Measurements from ENCODE around the gene CHCHD6. TPM values are rescaled to one million over a fixed set of nuclear protein-coding genes. Genes with fewer than 3 reads are reported as not detected.

CHCHD6 gene
- total RNA-seq, 1 experiment from 2014 or later, result 33.0 TPM

DNA sequence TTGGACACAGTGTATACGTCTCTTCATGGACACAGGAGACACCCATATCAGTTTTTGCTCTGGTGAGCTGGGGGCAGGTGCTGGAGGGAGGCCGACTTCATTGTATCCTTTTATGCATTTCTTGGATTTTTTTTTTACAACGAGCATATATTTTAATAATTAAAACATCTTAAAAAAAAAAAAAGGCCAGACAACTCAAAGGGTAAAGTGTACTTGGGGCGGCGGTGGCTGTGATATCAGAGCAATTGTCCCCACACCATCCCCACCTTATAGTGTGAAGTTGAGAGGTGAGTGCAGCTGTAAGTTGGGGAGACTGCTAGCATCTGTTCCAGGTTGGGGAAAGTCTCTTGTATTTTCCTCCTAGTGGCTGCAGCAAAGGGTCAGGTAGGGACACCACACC, 266.9 kb downstream of the CHCHD6 start:
- POLR2A ChIA-PET (ENCODE audit: unreplicated experiment), result no interaction called here
- CTCF ChIA-PET, result no interaction called here

GRCh38 chr3:126971891-126972351, 267.9 kb downstream of the CHCHD6 start:
- Histone ChIP-seq H3K9me2 (replicated peaks; ENCODE audit: low read length) (no peaks in the 10 kb centered on the region), H2AFZ (ENCODE audit: low read length) (no peak overlapping the region), H3K9ac (ENCODE audit: low read length) (no peak overlapping the region), H4K20me1 (ENCODE audit: low read length) (no peaks in the 10 kb centered on the region), H3F3A (ENCODE audit: low read length, unreplicated experiment) (no peaks in the 10 kb centered on the region), H3K4me2 (ENCODE audit: low read length) (no peak overlapping the region), H3K79me2 (ENCODE audit: low read length) (no peaks in the 10 kb centered on the region), H3K9me3 (ENCODE audit: low read length) (peaks cover 4% of the 10 kb centered on the region; the same call in 1 of the 2 replicates), H3K27ac (ENCODE audit: low read length) (no peak overlapping the region), H3K27me3 (ENCODE audit: low read length) (no peaks in the 10 kb centered on the region), H3K36me3 (ENCODE audit: low read depth, low read length) (no peaks in the 10 kb centered on the region), H3K4me3 (ENCODE audit: low read length) (no peak overlapping the region), H3K4me1 (ENCODE audit: insufficient read depth, low read length) (no peaks in the 10 kb centered on the region)
- DNase-seq, result no peak
- no TSS peak for BruUV-seq (replicated peaks)
- ChIA-PET POLR2A (ENCODE audit: unreplicated experiment) (no interaction called here), CTCF (no interaction called here)
- intact Hi-C loops (cut with micrococcal nuclease), result no loop called here
- no peak for ATAC-seq
- TF ChIP-seq, protein P1, sequence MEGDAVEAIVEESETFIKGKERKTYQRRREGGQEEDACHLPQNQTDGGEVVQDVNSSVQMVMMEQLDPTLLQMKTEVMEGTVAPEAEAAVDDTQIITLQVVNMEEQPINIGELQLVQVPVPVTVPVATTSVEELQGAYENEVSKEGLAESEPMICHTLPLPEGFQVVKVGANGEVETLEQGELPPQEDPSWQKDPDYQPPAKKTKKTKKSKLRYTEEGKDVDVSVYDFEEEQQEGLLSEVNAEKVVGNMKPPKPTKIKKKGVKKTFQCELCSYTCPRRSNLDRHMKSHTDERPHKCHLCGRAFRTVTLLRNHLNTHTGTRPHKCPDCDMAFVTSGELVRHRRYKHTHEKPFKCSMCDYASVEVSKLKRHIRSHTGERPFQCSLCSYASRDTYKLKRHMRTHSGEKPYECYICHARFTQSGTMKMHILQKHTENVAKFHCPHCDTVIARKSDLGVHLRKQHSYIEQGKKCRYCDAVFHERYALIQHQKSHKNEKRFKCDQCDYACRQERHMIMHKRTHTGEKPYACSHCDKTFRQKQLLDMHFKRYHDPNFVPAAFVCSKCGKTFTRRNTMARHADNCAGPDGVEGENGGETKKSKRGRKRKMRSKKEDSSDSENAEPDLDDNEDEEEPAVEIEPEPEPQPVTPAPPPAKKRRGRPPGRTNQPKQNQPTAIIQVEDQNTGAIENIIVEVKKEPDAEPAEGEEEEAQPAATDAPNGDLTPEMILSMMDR (conservative IDR thresholded peaks at IDR 0.05; ENCODE audit: low read depth, low read length), result no peak
- TF ChIP-seq EZH2 (IDR thresholded peaks at IDR 0.05; ENCODE audit: low read length, unreplicated experiment) (no peak), EZH2phosphoT487 (IDR thresholded peaks at IDR 0.05; ENCODE audit: borderline replicate concordance, low read length) (no peak)

More for the DNA sequence above, 266.9 kb downstream of the CHCHD6 start:
- no peaks in the 10 kb centered on the region for H4K20me1 ChIP-seq (ENCODE audit: low read length)
- H3K9me3 ChIP-seq (ENCODE audit: low read length), result peaks cover 4% of the 10 kb centered on the region; the same call in 1 of the 2 replicates
- no peaks in the 10 kb centered on the region for H3K36me3 ChIP-seq (ENCODE audit: low read depth, low read length)
- no peak overlapping the region for H3K4me2 ChIP-seq (ENCODE audit: low read length)
- no peaks in the 10 kb centered on the region for H3F3A ChIP-seq (ENCODE audit: low read length, unreplicated experiment)
- TF ChIP-seq EZH2phosphoT487 (IDR thresholded peaks at IDR 0.05; ENCODE audit: borderline replicate concordance, low read length) (no peak), EZH2 (IDR thresholded peaks at IDR 0.05; ENCODE audit: low read length, unreplicated experiment) (no peak)
- TF ChIP-seq, protein P1 (conservative IDR thresholded peaks at IDR 0.05; ENCODE audit: low read depth, low read length), result no peak
- BruUV-seq (replicated peaks), result no TSS peak
- DNase-seq (no peak), ATAC-seq (no peak)
- H3K4me1 ChIP-seq (ENCODE audit: insufficient read depth, low read length), result peaks cover 4% of the 10 kb centered on the region
- H3K79me2 ChIP-seq (ENCODE audit: low read length), result no peaks in the 10 kb centered on the region
- H3K9me2 ChIP-seq (replicated peaks; ENCODE audit: low read length), result no peaks in the 10 kb centered on the region
- H3K9ac ChIP-seq (ENCODE audit: low read length), result no peak overlapping the region
- no peak overlapping the region for H3K27ac ChIP-seq (ENCODE audit: low read length)
- intact Hi-C loops (cut with micrococcal nuclease), result no loop called here
- H3K4me3 ChIP-seq (ENCODE audit: low read length), result no peak overlapping the region
- H2AFZ ChIP-seq (ENCODE audit: low read length), result no peak overlapping the region
- no peaks in the 10 kb centered on the region for H3K27me3 ChIP-seq (ENCODE audit: low read length)

GRCh38 chr3:126972866-126973265, 268.8 kb downstream of the CHCHD6 start:
- intact Hi-C loops (cut with micrococcal nuclease), result no loop called here
- no peaks in the 10 kb centered on the region for H4K20me1 ChIP-seq (ENCODE audit: low read length)
- H3K27me3 ChIP-seq (ENCODE audit: low read length), result no peaks in the 10 kb centered on the region
- no peak overlapping the region for H3K27ac ChIP-seq (ENCODE audit: low read length)
- H2AFZ ChIP-seq (ENCODE audit: low read length), result no peak overlapping the region
- H3K9me2 ChIP-seq (replicated peaks; ENCODE audit: low read length), result no peaks in the 10 kb centered on the region
- no peaks in the 10 kb centered on the region for H3F3A ChIP-seq (ENCODE audit: low read length, unreplicated experiment)
- H3K4me1 ChIP-seq (ENCODE audit: insufficient read depth, low read length), result no peaks in the 10 kb centered on the region
- CTCF ChIA-PET, result no interaction called here
- ATAC-seq, result no peak
- BruUV-seq (replicated peaks), result no TSS peak
- peaks cover 4% of the 10 kb centered on the region; the same call in 1 of the 2 replicates for H3K9me3 ChIP-seq (ENCODE audit: low read length)
- H3K4me2 ChIP-seq (ENCODE audit: low read length), result no peak overlapping the region
- H3K4me3 ChIP-seq (ENCODE audit: low read length), result no peak overlapping the region
- no peak overlapping the region for H3K9ac ChIP-seq (ENCODE audit: low read length)
- DNase-seq, result no peak
- no peaks in the 10 kb centered on the region for H3K79me2 ChIP-seq (ENCODE audit: low read length)
- H3K36me3 ChIP-seq (ENCODE audit: low read depth, low read length), result no peaks in the 10 kb centered on the region
- TF ChIP-seq, protein P1 (conservative IDR thresholded peaks at IDR 0.05; ENCODE audit: low read depth, low read length), result no peak
- no peak for TF ChIP-seq EZH2 (IDR thresholded peaks at IDR 0.05; ENCODE audit: low read length, unreplicated experiment)
- no peak for TF ChIP-seq EZH2phosphoT487 (IDR thresholded peaks at IDR 0.05; ENCODE audit: borderline replicate concordance, low read length)
- POLR2A ChIA-PET (ENCODE audit: unreplicated experiment), result no interaction called here

Data from PC-3 (cell line).